GM18519 (cell line): ENCODE results near the gene KRTAP22-2.

Experiments used
- ATAC-seq: cut with Tn5 transposase; IDR thresholded peaks from one replicate; pipeline ENCODE4 v1.9.1; 2021; ENCODE audit warnings: mild to moderate bottlenecking, moderate library complexity; ENCODE audit not compliant: unreplicated experiment, low FRiP score

The KRTAP22-2 gene

DNA sequence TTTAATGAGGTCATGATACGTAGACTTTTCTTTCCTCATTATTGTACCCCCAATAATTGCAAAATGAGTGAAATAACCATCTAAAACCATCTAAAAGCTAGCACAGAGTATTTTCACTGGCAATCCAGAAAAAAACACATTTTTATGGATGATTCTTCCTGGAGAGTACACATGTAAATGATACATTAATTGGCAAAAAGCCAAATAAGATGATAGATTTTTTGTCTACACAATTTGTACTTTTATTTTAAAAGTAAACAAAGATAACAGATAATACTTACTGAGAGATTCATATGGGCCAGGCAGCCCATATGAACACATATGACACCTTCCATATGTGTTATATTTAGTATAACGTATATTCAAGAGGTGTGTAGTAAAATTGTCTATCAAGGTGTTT lies 26.6 kb downstream of the KRTAP22-2 start:
- no peak for ATAC-seq

DNA sequence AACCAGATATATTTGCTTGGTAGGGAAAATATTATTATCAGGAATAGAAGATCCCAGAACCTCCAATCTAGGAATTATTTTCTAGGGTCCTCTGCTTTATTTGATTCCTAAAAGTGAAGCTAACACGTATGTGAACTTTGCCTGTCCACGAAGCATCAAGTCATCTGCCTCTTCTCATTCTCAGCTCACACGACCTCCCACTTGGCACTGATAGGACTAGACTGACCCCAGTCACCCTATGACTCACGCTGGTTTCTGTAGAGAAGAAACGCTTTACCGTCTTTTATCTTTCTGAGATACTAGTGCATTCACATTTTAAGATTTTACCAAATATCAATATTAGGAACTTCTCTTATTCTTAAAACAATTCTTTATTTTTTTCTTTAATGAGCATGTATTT lies 27.1 kb downstream of the KRTAP22-2 start:
- no peak for ATAC-seq

DNA sequence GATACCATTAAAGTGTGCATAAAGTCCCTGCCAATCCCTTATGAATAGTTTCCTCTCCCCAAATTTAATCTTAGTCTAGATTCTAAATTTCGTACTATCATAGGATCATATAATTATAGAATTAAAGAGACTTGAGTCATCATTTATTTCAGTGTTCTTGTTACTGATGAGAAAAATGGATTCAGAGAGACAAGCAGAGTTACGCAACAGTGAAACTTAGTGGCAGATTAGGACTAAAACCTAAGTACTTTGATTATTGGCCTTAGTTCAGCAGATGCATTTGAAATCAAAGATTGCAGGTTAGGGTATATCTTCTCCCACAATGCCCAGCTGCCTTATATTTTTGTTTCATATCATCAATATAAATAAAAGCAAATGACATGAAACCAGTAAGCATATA lies 28.2 kb downstream of the KRTAP22-2 start:
- no peak for ATAC-seq

DNA sequence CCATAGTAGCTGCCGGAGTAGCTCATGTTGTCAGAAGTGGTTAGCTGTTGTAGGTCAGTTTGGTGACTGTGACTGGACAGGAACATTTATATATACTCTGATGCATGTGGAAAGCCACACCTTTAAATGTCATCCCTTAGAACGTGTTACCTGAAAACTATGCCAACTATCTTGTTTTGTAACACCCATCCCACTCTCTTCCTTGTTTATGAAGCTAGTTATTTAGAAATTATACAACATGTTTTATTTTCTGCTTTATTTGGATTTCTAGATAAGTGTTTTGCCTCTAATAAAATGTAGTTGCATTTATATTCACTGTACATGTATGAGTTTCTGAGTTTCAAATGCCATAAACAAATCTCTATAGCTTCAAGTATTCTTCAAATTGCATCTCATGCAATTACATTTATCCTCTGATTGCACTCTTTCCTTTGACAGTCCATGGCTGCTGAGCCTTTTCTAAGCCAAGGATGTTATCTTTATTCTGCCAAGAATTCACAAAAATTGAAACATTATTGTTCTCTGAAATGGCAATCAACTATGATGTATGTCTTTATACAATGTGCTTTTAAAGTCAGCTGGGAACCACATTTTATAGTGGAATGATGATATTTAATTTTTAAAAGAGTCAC lies 28.8 kb downstream of the KRTAP22-2 start, which contains the start of gene KRTAP19-7:
Gene KRTAP19-7 (minus strand): TSS at position 51 of the 632 bp plus-strand sequence. CDS start 25 bp downstream, at position 26.
- ATAC-seq = no peak

DNA sequence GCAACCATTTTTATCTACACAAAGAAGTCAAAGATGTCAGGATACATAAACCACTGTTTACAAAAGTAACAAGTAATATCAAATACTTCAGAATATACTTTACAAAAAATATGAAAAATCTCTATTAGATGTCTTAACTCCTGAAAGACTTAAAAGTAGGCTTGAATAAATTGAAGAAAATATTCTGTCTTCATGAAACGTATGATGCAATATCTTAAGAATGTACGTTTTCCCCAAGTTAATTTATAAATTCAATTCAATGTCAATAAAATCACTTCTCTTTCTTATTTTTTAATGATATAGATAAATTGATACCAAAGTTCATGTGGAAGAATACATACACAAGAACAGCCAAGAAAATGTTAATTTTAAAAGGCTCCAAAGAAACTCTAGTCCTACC lies 35.1 kb downstream of the KRTAP22-2 start:
- no peak for ATAC-seq

DNA sequence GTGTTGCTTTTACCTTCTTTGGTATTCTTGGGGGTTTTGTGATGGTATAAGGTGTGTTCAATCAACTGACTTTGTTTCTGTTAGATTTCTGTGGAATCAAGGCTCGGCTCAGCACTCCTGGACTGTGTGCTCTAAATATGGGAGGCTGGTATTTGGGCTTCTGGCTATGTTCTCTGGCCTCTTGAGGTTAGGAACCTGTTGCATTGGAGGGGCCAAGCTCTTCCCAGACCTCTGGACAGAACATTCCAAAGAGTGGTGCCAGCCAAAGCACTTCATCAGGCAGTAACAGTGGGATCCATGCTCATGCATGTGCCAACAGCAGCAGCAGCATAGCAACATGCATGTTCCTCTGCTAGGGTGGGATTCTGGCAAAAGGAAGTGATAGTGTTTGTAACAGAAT lies 37.4 kb downstream of the KRTAP22-2 start:
- no peak for ATAC-seq

DNA sequence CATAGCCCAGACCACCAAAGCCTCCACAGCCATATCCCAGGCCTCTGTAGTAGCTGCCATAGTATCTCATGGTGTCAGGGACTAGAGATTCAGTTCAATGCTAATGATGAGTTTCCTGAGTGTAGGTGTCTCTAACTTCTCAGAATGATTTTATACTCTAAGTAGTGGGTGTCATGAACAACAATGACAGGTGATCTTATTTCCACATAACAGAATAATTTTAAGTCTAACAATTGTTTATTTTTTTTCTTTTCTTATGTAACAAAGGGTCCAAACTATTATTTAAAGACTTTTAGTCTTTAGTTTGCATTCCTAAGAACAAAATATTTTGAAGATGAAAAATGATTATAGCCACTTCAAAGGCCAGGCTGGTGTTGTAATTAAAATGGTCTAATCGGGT lies 48.4 kb downstream of the KRTAP22-2 start, which contains the start of gene KRTAP19-6:
Gene KRTAP19-6 (minus strand): TSS at position 101 of the 400 bp plus-strand sequence. CDS start 31 bp downstream, at position 70.
- no peak for ATAC-seq
